ENCODE data around the gene KYNU.

- TF ChIP-seq CTCF (IDR thresholded peaks at IDR 0.05; ENCODE audit: low read depth, low read length, poor library complexity, severe bottlenecking) (no peak), EZH2phosphoT487 (IDR thresholded peaks at IDR 0.05; ENCODE audit: borderline replicate concordance, low read length) (no peak)
These were observed 124.0 kb downstream of the KYNU start for GRCh38 chr2:143001501-143001900.
